Esophagus squamous epithelium (tissue), 4 donors: ENCODE data around the gene AFP.

Experiments
- CTCF ChIP-seq, 6 experiments: fragments of 450-650 bp in 4 of 6; fragments of 200-600 bp in 2 of 6; sonication (generic) in 2 of 6; IDR thresholded peaks; one replicate each; pipeline ENCODE4 v1.5.1; 2016 to 2019; ENCODE audit warnings: antibody characterized with exemption in 6 of 6, mild to moderate bottlenecking in 4 of 6, moderate library complexity in 4 of 6
- POLR2A ChIP-seq, 4 donors: fragments of 450-650 bp; IDR thresholded peaks; one replicate each; pipeline ENCODE4 v1.6.1; 2017; ENCODE audit warnings: antibody characterized with exemption in 4 of 4, mild to moderate bottlenecking in 4 of 4, moderate library complexity in 3 of 4

GRCh38 chr4:73417973-73418372 lies 18.0 kb upstream of the AFP start:
- TF ChIP-seq POLR2A (IDR thresholded peaks at IDR 0.05) (no peak), CTCF (IDR thresholded peaks at IDR 0.05) (no peak)
